Stimulated activated CD4-positive, alpha-beta T cell treated with anti-CD3 and anti-CD28 coated beads, Interleukin-4, amount 100 ng/mL, for 4 hours (primary cell): ENCODE results near the gene GOLGB1.

ENCODE experiments used
- DNase-seq, 2 experiments: peaks; one replicate each; pipeline ENCODE4 v3.0.0-alpha.2; 2020

Gene GOLGB1

GRCh38 chr3:121630355-121630754, 119.2 kb downstream of the GOLGB1 start:
- no peak for DNase-seq

DNA sequence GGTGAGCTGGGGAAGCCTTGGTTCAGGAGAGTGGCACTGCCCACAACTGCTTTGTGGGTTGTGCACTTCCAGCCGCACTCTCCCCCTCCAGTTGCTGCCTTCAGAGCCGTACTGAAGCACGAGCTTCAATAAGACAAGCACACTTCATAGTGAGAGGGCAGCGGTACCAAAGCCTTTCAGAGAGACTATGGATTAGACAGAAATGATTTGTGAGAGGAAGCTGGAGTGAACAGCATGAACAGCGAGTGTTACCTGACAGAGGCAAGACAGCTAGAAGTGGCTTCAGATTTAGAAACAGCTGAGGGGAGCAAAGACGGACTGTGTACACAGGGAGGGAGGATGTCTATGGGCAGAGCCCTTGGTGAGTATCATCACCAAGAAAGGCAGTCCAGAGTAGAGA, 119.9 kb downstream of the GOLGB1 start:
- DNase-seq: no peak

GRCh38 chr3:121627622-121628021, 121.9 kb downstream of the GOLGB1 start:
- no peak for DNase-seq

- DNase-seq: no peak
These were observed 122.3 kb downstream of the GOLGB1 start for GRCh38 chr3:121627211-121627610.

- DNase-seq: no peak
These were observed 123.0 kb downstream of the GOLGB1 start for GRCh38 chr3:121626495-121626894.

- DNase-seq: no peak
These were observed 125.2 kb downstream of the GOLGB1 start for GRCh38 chr3:121624147-121624899.

GRCh38 chr3:121621491-121621890, 128.1 kb downstream of the GOLGB1 start:
- DNase-seq: no peak

- DNase-seq: no peak
These were observed 129.8 kb downstream of the GOLGB1 start for GRCh38 chr3:121619691-121620090.
